Mesenteric fat pad (tissue), 1 donor: ENCODE measurements around the gene TNNT2. TPM values are rescaled to one million over a fixed set of nuclear protein-coding genes. Genes with fewer than 3 reads are reported as not detected.

Experiments used
- DNase-seq: peaks from one replicate; pipeline ENCODE4 v3.0.0-alpha.2; 2020; ENCODE audit warnings: low spot score
- total RNA-seq: library from RNA; stranded (reverse); fragmentation: NEBNext Ultra II Directional; extraction: Animal tissue kit (Norgen Biotek cat#: 25700); gene quantifications from one replicate; pipeline ENCODE4 v1.2.1, GENCODE V29; 2021
- donor health status: DM: yes; HTN: yes; CAD: no.

Gene TNNT2
- total RNA-seq, 1 donor from 2014 or later = not detected

- DNase-seq = no peak
Measured at GRCh38 chr1:201378804-201379203, 1.3 kb upstream of the TNNT2 start.

- DNase-seq = no peak
Measured at GRCh38 chr1:201376464-201377374, 761 bp downstream of the TNNT2 start.

GRCh38 chr1:201376107-201376463, 1.4 kb downstream of the TNNT2 start:
- no peak for DNase-seq

DNA sequence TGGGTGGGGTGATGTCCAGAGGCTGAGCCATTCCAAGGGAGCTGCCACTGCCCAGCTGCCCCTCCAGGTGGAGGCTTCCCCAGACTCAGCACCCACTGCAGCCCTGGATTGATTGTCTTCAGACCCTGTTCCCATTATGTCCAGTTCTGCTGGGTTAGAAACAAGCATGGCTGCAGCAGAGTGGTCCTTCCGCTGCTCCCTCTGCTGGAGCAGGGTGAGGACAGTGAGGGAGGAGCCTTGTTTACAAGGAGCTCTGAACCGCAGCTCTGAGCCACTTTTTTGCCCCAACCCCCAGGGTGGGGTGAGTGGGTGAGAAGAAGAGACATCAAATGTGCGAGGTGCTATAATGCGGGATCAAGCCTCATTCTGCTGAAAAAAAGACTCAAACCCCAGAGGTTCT, 2.3 kb downstream of the TNNT2 start:
- no peak for DNase-seq

DNA sequence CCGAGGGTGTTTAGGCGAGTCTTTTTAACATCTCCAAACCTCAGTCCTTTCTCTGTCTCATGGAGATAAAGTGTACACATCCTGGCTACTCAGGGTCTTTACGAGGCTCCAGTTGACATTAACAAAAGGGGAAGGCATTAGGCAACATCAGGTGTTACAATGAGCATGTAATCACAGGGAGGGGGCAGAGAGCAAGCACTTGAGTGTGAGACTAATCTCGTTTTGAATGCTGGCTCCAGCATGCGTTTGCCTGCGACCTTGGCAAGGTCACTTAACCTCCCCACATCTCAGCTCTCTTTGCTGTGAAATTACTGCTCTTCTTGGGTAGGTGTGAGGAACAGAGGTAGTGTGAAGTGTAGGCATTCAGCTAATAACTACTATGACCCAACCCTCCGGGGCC, 3.1 kb downstream of the TNNT2 start:
- DNase-seq = no peak

- DNase-seq = no peak
Measured at GRCh38 chr1:201371792-201372191, 5.7 kb downstream of the TNNT2 start.

- no peak for DNase-seq
Measured at GRCh38 chr1:201371276-201371675, 6.2 kb downstream of the TNNT2 start.

GRCh38 chr1:201370500-201370899, 7.0 kb downstream of the TNNT2 start:
- no peak for DNase-seq

- no peak for DNase-seq
Measured at GRCh38 chr1:201369209-201369608, 8.3 kb downstream of the TNNT2 start.

GRCh38 chr1:201366696-201367095, 10.8 kb downstream of the TNNT2 start:
- no peak for DNase-seq

DNA sequence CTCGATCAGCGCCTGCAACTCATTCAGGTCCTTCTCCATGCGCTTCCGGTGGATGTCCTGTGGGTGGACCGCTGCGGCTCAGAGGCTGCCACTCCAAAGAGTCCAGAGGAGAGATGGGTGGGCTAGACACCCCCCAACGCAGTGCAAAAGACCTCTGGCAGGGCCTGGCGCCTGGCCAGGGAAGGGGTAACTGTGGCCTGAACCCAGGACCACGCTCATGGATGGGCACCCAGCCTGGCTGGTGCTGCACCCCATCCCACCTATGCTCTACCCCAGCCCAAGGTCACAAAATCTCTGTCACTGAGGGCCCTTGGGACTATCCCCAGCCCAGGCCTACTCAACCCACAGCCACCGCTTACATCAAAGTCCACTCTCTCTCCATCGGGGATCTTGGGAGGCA, 12.2 kb downstream of the TNNT2 start:
- DNase-seq = no peak

DNA sequence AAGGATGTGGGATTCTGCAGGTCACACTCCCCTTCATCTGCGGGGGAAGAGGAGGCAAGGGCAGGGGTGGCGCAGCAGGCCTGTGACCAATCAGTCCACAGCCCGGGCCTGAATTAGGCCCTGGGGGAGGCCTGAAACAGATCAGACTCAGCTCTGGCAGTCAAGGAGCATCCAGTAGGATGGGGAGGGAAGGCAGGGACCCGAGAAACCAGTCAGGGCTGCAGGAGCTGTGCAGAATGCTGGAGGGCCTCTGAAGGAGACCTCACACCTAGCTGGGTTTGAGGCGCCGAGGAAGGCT, 12.7 kb downstream of the TNNT2 start:
- DNase-seq = no peak

GRCh38 chr1:201363467-201363866, 14.0 kb downstream of the TNNT2 start:
- no peak for DNase-seq

DNA sequence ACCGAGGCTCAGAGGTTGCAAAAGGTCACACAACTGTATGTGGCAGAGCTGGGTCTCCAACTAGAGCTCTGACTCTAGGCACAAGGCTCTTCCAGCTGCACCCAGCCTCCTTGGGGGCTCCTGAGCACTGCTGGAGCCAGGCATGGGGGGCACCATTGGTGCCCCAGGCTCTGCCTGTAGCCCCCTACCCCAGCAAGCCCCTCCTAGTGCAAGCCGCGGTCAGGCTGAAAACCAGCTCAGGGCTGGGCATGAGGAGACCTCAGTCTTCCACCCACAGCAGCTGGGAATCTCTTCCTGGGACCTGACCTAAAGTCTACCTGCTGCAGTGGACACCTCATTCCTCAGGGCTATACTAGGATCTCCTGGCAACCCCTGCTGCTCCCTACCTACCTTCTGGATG, 14.6 kb downstream of the TNNT2 start:
- no peak for DNase-seq

DNA sequence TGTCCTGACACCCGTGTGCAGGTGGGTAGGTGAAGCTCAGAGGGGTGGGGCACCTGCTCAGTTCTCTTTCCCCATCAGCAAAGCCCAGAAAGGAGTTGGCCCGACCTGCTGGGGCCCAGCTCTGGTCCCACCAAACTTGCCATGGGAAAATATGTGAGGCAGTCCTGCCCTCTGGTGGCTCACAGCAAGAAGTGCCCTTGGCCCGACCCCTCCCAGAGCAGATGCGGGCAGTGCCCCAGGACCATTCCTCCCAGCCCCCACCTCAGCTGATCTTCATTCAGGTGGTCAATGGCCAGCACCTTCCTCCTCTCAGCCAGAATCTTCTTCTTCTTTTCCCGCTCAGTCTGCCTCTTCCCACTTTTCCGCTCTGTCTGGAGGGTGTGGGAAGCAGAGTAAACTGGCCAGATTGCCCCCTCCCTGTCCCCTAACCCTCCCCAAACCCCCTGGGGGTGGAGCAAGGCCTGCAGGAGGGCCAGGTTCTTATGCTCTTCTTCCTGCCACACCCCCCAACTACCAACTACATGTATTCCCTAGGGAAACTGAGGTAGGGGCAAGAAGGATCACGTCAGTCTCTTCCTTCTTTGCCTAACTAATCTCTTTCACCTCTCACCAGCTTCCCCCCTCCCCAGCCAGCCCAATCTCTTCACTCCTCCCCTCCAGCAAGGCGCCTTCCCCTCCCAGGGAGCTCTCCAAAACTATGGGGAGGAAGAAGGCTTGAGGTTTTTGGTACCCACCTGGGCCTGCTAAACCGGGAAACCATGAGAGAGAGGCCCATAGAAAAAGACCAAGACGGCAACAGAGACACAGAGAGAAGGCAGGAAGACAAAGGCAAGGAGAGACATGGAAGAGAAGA, 15.6 kb downstream of the TNNT2 start:
- DNase-seq = no peak

DNA sequence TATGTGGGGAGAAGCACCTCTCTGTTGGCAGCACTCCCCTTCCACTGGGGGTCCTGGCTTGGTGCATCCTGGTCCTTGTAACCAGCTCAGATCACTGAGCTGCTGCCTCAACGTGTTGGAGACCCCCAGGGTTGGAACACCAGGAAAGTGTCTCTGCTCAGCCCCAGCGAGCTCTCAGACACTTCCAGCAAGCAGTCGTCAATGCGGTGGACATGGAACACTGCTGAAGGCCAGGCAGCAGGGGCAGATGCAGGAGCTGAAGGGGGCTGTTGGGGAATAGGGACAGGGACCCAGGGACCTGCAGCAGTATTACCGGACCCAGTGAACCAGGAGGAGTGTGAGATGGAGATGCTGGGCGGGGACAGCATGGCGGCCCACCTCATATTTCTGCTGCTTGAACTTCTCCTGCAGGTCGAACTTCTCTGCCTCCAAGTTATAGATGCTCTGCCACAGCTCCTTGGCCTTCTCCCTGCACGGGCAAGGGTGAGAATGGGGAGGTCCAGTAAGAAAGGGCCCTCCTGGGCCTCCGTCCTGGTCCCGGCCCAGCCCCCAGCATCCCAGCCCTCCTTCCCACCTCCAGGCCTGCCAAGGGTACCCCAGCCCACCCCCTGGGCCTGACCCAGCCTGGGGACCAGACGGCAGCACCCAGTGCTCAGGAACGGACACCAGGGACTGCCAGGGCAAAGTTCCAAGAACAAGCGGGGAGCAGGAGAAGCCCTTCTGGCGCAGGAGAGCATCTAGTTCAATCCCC, 16.4 kb downstream of the TNNT2 start:
- no peak for DNase-seq

DNA sequence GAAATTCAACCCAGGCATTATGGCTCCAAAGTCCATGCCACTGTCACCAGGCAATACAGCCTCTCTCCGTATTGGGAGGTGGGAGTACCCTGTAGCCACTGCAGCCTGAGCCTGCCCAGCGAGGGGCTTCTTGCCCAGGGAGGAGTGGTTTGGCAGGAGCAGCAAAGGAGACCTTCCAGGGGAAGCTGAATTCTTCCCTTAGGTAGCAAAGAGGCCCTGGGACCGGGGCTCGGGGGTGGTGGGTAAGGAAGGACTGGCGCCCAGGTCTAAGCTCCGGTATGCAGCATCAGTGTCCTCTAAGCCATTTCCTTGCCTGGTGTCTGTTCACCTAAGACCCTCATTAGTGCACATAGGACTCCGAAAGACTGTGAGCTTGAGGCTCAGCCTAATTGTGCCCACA, 17.0 kb downstream of the TNNT2 start:
- DNase-seq = no peak

GRCh38 chr1:201359873-201360210, 17.6 kb downstream of the TNNT2 start:
- DNase-seq = no peak

DNA sequence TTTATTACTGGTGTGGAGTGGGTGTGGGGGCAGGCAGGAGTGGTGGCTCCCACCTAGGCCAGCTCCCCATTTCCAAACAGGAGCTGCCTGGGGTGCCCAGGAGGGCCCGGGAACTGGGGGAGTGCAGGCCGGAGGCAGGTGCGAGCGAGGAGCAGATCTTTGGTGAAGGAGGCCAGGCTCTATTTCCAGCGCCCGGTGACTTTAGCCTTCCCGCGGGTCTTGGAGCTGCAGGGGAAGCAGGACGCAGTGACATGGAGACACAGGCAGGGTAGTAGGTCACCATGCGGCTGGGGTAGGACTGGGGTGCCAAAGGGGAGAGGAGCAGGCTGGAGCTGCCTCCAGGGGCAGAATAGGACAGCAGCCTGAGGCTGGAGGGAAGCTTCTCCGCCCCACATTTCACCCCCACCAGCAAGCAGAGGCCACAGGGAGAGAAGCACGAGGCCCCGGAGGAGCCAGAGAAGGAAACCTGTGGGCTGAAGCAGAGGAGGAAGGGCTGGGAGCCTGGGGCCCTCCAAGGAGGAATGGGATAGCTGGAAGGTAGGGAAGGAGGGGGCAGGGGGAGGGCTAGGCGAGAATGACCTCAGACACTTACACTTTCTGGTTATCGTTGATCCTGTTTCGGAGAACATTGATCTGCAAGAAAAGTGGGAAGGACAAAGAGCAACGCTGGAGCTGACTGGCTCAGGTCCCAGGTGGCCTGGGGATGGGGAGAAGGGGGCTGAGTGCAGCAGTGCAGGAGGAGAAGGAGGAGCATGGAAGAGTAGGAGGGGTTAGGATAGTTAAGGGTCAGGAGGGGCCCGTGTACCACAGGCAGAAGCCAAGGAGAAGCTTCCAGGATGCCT, 18.2 kb downstream of the TNNT2 start:
- no peak for DNase-seq

- no peak for DNase-seq
Measured at GRCh38 chr1:201358596-201358995, 18.9 kb downstream of the TNNT2 start.
